ENCODE measurements around the gene CD82.

DNA sequence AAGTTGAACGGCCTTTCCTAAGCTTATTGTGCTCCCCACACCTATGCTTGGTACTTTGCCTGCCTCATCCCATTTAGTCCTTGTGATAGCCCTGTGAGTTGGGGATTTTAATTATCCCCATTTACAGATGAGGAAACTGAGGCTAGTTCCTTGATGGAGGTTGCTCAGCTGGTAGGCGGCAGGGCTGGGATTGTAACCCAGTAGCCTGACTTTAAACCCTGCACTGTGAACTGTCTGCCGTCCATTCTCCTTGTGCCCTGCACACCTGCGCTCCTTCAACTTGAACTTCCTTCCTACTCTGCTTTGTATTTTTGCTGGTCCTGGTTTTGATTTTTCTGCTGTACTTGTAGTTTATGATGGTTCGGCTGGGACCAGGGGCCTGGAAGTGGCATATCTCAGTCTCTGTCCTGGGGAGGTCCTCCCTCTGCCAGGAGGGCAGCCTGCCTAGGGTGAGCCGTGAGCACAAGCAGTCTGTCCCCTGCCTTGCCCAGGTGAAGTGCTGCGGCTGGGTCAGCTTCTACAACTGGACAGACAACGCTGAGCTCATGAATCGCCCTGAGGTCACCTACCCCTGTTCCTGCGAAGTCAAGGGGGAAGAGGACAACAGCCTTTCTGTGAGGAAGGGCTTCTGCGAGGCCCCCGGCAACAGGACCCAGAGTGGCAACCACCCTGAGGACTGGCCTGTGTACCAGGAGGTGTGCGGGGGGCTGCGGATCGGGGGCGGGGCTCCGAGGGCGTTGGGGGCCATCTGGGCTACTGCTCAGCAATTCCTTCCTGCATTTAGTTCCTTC is 52.4 kb downstream of the CD82 start:
- no peak for TF ChIP-seq CTCF (IDR thresholded peaks at IDR 0.05)
- no peak for TF ChIP-seq RFX5 (IDR thresholded peaks at IDR 0.05; ENCODE audit: low read length)
- TF ChIP-seq IRF3 (IDR thresholded peaks at IDR 0.05; ENCODE audit: low read depth, low read length): no peak
